Fibroblast of skin of abdomen (primary cell): ENCODE data around the gene RPS15.
"Not testable (repeated sequence)": the region's sequence is repeated elsewhere in the genome, so short reads cannot be mapped to it uniquely, and the experiment has no call there.

Experiments used
- DNase-seq: peaks from one replicate; pipeline ENCODE4 v3.0.0-alpha.2; 2013

Gene RPS15

GRCh38 chr19:1402411-1403070, 35.7 kb upstream of the RPS15 start:
- DNase-seq, result no peak

DNA sequence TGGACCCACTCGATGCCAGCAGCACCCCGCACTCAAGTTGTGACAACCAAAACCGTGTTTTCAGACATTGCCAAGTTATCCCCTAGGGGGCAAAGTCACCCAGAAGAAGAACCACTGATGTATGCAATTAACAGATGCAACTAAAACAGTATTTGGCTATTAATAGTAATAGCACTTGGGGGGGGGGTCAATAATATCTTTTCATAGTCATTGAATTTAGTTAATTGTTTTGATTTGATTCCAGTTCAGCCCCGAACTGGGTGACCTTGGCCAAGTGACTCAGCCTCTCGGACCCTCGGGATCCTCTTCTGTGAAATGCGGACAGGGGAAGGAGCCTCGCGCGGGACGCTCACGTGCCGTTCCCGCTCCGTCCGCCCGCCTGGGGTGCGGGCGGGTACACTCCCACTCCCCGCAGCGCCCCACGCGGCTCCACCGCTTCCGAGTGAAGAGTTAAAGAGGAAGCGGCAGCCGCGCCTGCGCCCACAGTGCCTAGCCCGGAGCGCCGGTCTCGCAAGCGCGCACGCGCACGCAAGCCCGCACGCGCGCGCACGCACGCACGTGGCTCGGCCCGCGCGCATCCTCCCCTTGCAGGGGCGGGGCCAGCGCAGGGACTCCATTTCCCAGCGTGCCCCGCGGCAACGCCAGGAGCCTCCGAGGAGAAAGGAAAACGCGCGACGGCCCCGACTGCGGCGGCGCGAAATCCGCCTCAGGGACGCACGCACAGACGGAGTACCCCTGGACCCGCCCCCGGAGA, 31.2 kb upstream of the RPS15 start:
- DNase-seq, result peak; percentile 99

- no peak for DNase-seq
These were observed 30.5 kb upstream of the RPS15 start, which contains the start of gene DAZAP1 for GRCh38 chr19:1407528-1408299. Gene DAZAP1, plus strand, starts transcription at chr19:1407586. Its CDS starts 188 bp downstream, at chr19:1407774.

- peak; percentile 26 for DNase-seq
These were observed 29.6 kb upstream of the RPS15 start for GRCh38 chr19:1408300-1409203.

DNA sequence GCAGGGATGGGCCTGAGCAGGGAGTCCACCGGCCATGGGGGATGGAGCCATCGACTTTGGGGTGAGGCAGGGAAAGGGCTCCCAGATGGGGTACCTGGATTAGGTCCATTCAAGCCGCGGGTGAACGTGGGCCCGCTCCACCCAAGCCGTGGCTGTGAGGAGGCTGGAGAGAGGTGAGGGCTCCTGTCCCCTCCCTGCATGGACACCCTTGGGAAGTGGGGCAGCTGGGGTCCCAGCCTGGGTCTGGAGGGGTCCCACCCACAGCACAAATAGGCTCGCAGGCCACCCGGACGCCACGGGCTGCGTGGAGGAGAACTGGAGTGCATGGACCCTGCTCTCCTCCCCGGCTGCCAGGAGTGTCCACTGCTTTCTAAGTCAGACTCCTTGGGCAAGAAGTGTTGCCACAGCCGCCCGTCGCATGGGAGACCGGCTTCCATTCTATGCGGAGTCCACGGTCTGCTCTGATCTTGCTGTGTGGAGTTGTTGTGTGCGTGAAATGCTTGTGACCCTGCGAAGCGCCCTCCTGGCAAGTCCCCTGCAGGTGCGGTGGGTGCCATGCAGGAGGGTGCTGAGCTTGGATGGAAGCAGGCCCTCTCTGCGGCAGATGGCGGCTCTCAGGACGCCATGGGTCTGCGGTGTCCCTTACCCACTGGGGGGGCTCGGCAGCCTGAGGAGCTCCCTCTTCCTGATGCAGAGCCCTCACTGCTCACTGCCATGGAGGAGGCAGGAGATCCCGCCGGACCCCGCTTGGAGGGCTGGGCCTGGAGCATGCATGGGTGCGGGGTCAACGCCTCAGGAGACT, 28.8 kb upstream of the RPS15 start:
- DNase-seq, result no peak

- DNase-seq, result no peak
These were observed 27.9 kb upstream of the RPS15 start for GRCh38 chr19:1410136-1410786.

- DNase-seq, result no peak
These were observed 27.4 kb upstream of the RPS15 start for GRCh38 chr19:1410789-1411188.

GRCh38 chr19:1411255-1412191, 26.7 kb upstream of the RPS15 start:
- peak; percentile 21 for DNase-seq

DNA sequence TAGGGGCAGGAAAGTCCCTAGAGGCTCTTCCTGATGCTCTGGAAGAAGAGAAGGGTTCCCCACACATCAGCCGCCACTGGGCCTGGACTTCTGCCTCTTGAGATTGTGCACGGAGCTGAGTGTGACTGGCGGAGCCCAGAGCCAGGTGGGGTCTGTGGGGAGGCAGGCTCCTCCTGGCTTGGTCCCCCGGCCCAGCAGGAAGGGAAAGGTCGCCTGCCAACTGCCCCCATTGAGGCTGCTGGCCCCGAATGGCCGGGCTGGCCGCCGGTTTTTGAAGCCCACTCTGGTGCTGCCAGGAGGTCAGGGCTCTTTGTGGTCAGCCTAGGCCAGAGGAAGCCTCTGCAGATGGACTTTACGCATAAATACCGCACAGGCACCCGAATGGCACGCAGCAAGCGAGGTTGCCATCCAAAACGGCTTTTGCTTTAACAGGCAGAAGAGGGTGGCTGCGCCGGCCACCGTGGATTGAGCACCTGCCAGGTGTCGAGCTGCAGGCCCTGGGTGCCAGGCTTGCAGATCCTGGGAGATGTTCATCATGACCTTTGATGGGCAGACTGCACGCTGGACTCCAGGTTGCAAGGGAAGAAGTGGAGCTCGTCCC, 25.8 kb upstream of the RPS15 start:
- no peak for DNase-seq

DNA sequence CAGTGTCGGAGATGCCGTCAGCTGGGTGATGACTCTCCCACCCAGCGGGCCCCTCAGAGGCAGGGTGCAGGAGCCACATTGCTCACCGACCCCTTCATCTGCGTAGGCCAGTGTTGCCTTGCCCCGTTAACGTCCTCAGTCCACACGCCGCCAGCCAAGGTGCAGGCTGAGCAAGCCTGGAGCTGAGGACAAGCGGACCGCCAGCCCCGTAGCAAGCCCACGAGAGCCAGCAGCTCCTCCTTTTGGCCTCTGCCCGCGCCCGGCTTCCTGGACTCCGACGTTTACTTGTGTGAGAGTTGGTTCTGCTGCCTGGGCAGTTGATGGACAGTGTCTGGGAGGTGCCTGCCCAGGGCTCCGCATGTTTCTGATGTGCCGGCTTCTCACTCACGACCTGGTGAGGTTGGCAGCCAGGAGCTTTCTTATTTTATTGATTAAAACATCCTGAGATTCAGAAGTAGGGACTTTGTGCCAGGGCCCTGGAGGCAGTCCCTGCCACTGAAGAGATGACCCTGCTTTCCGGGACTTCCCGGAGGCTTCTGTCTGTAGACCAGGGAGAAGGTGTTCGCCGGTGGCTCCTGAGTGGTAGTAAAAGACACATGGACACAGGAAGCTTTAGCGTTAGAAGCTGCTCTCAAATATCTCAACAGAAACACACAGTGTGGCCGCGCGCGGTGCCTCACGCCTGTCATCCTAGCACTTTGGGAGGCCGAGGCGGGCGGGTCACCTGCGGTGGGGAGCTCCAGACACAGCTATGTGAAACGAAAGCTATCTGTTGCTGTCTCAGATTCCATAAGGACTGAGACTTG, 25.0 kb upstream of the RPS15 start:
- no peak for DNase-seq

DNA sequence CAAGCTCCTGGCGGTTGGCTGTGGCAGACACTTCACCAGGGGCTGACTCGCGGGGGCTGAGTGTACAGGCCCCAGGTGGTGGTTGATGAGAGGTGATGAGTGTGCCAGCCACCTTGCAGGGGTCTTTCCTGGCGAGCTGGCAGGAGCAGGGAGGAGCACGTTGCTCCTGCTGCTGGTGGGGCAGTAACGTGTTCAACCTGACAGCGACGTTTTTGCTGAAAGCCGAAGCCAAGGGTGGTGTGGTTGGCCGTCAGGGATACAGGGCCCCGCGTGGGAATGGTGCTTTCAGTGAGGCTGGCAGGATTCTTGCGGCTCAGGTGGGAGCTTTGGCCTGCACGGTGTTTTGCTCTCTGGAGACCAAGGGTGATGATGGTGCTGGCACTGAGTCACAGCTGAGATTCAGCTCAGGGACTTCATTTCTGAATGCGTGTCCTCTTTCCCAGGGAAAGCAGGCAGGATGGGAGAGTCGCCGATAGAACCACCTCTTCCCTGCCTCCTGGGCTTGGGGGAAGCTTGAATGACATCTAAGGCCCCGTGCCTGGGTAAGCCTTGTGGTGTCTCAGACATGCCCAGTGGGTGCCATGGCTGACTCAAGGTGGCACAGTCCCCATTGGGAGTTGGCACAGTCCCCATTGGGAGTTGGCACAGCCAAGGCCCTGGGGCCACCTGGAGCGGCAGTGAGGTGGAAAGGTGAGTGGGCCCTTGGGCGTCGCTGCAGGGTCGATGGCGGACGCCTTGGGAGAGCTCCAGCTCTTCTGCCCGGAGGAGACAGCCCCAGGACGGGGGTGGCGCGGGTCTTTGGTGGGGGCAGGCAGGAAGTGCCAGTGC, 22.0 kb upstream of the RPS15 start:
- no peak for DNase-seq

DNA sequence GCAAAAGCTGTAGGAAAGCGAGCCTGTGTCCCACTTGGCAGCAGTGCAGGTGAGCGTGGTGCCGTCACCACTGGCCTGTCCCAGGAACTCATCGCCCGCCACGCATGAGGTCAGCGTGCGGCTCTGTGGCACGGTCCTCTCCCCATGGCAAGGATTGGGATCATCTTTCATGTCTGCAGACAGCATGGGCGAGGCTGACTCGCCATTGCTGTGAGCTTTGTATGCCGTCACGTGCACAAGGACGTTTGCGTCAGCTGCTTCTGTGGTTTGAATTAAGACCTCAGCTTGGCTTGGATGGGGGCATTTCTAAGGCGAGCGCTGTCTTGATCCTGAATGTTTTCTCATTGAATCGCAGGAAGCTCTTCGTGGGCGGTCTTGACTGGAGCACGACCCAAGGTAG, 21.1 kb upstream of the RPS15 start:
- DNase-seq, result peak; percentile 61

DNA sequence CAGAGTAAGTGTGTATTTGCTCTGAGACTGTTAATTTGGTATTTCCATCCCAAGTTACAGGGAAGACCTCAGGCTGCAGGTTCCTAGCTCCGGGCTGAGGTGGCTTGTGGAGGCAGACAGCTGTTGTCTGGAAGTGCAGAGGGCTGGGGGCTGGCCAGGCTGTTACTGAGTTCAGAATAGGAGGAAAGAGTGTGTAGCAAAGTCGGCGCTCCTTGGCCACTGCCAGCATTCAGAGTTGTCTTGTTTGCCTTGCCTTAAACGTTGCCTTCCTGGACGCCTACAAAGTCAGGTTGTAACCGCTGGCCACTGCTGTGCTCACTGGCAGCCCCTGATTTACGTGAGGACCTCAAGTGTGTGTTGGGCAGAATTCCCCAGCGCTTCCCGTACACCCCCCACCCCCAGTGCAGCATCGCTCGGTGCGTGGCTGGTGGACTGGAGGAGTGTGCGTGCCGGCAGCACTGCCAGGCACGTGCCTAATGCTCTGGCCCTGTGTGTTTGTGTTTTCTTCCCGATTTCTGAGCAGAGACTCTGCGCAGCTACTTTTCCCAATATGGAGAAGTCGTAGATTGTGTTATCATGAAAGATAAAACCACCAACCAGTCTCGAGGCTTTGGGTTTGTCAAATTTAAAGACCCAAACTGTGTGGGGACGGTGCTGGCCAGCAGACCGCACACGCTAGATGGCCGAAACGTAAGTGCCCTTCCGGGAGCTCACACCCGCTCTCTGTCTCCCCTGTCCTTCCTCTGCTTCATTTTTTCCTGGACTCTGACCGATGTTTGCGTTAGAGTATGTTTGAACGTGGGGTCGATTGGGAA, 20.3 kb upstream of the RPS15 start:
- DNase-seq, result no peak

DNA sequence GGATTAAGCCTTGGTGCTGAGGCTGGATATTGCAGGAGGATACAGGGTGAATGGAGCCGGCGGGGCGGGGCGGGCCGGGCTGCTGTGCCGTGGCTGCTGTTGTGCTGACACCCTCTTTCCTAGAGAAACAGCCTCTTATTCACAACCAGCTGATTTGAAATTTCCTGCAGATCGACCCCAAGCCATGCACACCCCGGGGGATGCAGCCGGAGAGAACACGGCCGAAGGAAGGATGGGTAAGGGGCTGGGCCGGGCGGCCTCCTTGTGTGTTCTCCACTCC, 19.8 kb upstream of the RPS15 start:
- no peak for DNase-seq

DNA sequence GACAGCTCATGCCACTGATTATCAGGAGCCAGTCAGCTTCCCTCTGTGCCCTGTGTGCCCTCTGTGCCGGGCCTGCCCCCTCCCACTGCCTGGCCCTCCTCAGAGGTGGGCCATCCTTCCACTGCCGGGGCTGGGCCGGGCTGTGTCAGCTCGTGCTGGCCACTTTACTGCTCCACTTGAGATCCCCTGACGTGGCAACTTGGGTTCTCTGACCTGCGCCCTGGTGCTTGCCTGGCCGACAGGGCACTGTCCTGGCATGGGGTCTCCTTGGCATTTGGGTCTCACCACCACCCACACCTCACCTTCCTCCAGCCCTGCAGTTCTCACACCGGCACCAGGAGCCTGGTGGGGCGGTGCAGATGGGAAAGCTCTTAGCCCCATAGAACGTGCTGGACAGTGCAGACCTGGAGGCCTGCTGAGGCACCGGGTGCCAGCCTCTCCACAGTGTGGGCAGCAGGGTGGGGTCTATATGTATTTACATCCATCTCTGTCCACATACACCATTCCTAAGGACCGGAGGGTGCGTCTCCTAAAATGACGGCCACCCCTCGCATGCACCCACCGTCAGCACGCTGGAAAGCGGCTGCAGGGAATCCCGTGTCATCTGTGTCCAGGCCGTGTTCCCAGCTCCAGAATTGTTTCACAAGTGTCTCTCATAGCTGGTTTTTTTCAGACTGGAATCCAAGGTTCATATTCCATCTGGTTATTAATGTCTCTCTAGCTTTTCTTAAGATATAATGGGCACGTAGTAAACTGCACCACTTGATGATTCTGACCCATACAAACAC, 19.1 kb upstream of the RPS15 start:
- DNase-seq, result no peak

DNA sequence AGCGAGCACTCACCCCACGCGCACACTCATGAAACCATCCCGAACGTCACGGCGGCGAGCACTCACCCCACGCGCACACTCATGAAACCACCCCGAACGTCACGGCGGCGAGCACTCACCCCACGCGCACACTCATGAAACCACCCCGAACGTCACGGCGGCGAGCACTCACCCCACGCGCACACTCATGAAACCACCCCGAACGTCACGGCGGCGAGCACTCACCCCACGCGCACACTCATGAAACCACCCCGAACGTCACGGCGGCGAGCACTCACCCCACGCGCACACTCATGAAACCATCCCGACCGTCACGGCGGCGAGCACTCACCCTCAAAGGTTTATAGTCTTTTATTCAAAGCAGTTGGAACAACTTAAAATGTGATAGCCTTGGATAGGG, 18.1 kb upstream of the RPS15 start:
- not testable (repeated sequence) for DNase-seq
